ENCODE results near the gene ENTPD1.

- TF ChIP-seq CTCF (IDR thresholded peaks at IDR 0.05) (no peak), POLR2A (IDR thresholded peaks at IDR 0.05) (no peak)
Observed at GRCh38 chr10:95745501-95745900, 10.5 kb upstream of the ENTPD1 start.

Measured in adrenal gland (tissue), 5 donors.